Esophagus squamous epithelium (tissue), 4 donors: ENCODE data around the gene MRPL27.

Experiments
- POLR2A ChIP-seq, 4 donors: fragments of 450-650 bp; IDR thresholded peaks; one replicate each; pipeline ENCODE4 v1.6.1; 2017; ENCODE audit warnings: antibody characterized with exemption in 4 of 4, mild to moderate bottlenecking in 4 of 4, moderate library complexity in 3 of 4
- TF ChIP-seq, protein P1 (sequence below), 6 experiments: fragments of 450-650 bp in 4 of 6; fragments of 200-600 bp in 2 of 6; sonication (generic) in 2 of 6; IDR thresholded peaks; one replicate each; pipeline ENCODE4 v1.5.1; 2016 to 2019; ENCODE audit warnings: antibody characterized with exemption in 6 of 6, mild to moderate bottlenecking in 4 of 6, moderate library complexity in 4 of 6

DNA sequence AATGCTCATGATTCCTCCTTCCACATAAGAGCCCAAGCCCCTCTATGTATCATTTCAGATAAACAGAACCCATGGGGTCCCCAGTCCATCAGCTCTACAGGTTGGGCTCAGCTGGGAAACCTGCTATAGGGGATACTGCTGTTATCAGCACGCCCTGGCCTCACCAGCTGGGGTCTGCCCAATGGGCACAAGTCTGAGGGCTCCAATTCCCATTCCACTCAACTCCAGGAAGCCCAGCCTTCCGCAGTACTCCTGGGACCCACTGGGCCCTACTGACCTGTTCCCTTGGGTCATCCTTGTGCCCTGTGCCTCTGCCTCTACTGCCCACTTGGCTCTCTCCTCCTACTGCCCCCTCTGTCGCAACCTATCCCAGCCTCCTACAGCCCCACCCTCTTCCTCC lies 43.3 kb downstream of the MRPL27 start:
- TF ChIP-seq, protein P1, sequence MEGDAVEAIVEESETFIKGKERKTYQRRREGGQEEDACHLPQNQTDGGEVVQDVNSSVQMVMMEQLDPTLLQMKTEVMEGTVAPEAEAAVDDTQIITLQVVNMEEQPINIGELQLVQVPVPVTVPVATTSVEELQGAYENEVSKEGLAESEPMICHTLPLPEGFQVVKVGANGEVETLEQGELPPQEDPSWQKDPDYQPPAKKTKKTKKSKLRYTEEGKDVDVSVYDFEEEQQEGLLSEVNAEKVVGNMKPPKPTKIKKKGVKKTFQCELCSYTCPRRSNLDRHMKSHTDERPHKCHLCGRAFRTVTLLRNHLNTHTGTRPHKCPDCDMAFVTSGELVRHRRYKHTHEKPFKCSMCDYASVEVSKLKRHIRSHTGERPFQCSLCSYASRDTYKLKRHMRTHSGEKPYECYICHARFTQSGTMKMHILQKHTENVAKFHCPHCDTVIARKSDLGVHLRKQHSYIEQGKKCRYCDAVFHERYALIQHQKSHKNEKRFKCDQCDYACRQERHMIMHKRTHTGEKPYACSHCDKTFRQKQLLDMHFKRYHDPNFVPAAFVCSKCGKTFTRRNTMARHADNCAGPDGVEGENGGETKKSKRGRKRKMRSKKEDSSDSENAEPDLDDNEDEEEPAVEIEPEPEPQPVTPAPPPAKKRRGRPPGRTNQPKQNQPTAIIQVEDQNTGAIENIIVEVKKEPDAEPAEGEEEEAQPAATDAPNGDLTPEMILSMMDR (IDR thresholded peaks at IDR 0.05), result no peak
- no peak for TF ChIP-seq POLR2A (IDR thresholded peaks at IDR 0.05)
